HL-60/S4 (cell line): ENCODE results near the gene TSHZ2.

Experiments
- in situ Hi-C: fragments of 300-500 bp; cut with MboI; formaldehyde crosslinking; loops from 2 replicates; pipeline ENCODE4 v1.14.3; 2022; ENCODE audit warnings: low sequenced_read_pairs

TSHZ2 gene

GRCh38 chr20:53269380-53269779, 297.2 kb downstream of the TSHZ2 start:
- in situ Hi-C loops: no loop called here

GRCh38 chr20:53270792-53271375, 298.7 kb downstream of the TSHZ2 start:
- in situ Hi-C loops: no loop called here

- in situ Hi-C loops: no loop called here
Observed at GRCh38 chr20:53274365-53274764, 302.2 kb downstream of the TSHZ2 start.

GRCh38 chr20:53274807-53275206, 302.6 kb downstream of the TSHZ2 start:
- in situ Hi-C loops: no loop called here

- in situ Hi-C loops: no loop called here
Observed at GRCh38 chr20:53276143-53276542, 304.0 kb downstream of the TSHZ2 start.

GRCh38 chr20:53278555-53278954, 306.4 kb downstream of the TSHZ2 start:
- in situ Hi-C loops: no loop called here

GRCh38 chr20:53279735-53280134, 307.6 kb downstream of the TSHZ2 start:
- in situ Hi-C loops: no loop called here

GRCh38 chr20:53281557-53282117, 309.5 kb downstream of the TSHZ2 start:
- in situ Hi-C loops: no loop called here

GRCh38 chr20:53282217-53282955, 310.2 kb downstream of the TSHZ2 start:
- in situ Hi-C loops: no loop called here

- in situ Hi-C loops: no loop called here
Observed at GRCh38 chr20:53283011-53283410, 310.9 kb downstream of the TSHZ2 start.

- in situ Hi-C loops: no loop called here
Observed at GRCh38 chr20:53283597-53283996, 311.4 kb downstream of the TSHZ2 start.

GRCh38 chr20:53284256-53284655, 312.1 kb downstream of the TSHZ2 start:
- in situ Hi-C loops: no loop called here

GRCh38 chr20:53284696-53285095, 312.5 kb downstream of the TSHZ2 start:
- in situ Hi-C loops: no loop called here

GRCh38 chr20:53287357-53288042, 315.3 kb downstream of the TSHZ2 start:
- in situ Hi-C loops: no loop called here

- in situ Hi-C loops: no loop called here
Observed at GRCh38 chr20:53291548-53291947, 319.4 kb downstream of the TSHZ2 start.

- in situ Hi-C loops: no loop called here
Observed at GRCh38 chr20:53292347-53292746, 320.2 kb downstream of the TSHZ2 start.

GRCh38 chr20:53294804-53295203, 322.6 kb downstream of the TSHZ2 start:
- in situ Hi-C loops: no loop called here

GRCh38 chr20:53296025-53296424, 323.9 kb downstream of the TSHZ2 start:
- in situ Hi-C loops: no loop called here

GRCh38 chr20:53296451-53297153, 324.4 kb downstream of the TSHZ2 start:
- in situ Hi-C loops: no loop called here

- in situ Hi-C loops: no loop called here
Observed at GRCh38 chr20:53297154-53297529, 325.0 kb downstream of the TSHZ2 start.

GRCh38 chr20:53298260-53298659, 326.1 kb downstream of the TSHZ2 start:
- in situ Hi-C loops: no loop called here
